LoVo (cell line): ENCODE data around the gene HMGB4.

Experiments
- DNase-seq: peaks from one replicate; pipeline ENCODE4 v3.0.0-alpha.2; 2016; ENCODE audit warnings: low spot score

The HMGB4 gene

GRCh38 chr1:33898406-33898805 lies 34.5 kb downstream of the HMGB4 start:
- DNase-seq, result no peak

- DNase-seq, result no peak
Observed at GRCh38 chr1:33898881-33899280, 35.0 kb downstream of the HMGB4 start.

- DNase-seq, result no peak
Observed at GRCh38 chr1:33899746-33900145, 35.9 kb downstream of the HMGB4 start.

GRCh38 chr1:33902486-33903209 lies 38.8 kb downstream of the HMGB4 start:
- no peak for DNase-seq

- peak; percentile 4 for DNase-seq
Observed at GRCh38 chr1:33903210-33903589, 39.3 kb downstream of the HMGB4 start.

GRCh38 chr1:33905241-33905640 lies 41.4 kb downstream of the HMGB4 start:
- DNase-seq, result no peak

GRCh38 chr1:33906156-33906555 lies 42.3 kb downstream of the HMGB4 start:
- no peak for DNase-seq

GRCh38 chr1:33908324-33908956 lies 44.6 kb downstream of the HMGB4 start:
- no peak for DNase-seq
